RWPE2 (cell line): ENCODE measurements around the gene HLTF.

Experiments
- ATAC-seq: fragments of 200-7000 bp; cut with Tn5 transposase; 3 replicates; pipeline ENCODE4 v1.9.1; 2021; ENCODE audit warnings: low read depth
- DNase-seq: peaks from one replicate; pipeline ENCODE4 v3.0.0-alpha.2; 2020; ENCODE audit warnings: low spot score
- H3K27ac ChIP-seq: fragments of 450-650 bp; 2 replicates; pipeline ENCODE4 v1.5.1; 2017; ENCODE audit warnings: mild to moderate bottlenecking; ENCODE audit not compliant: poor library complexity, severe bottlenecking
- H3K27me3 ChIP-seq: fragments of 250-450 bp; sonication (Bioruptor Pico); 2 replicates; pipeline ENCODE4 v1.5.1; 2021; ENCODE audit warnings: mild to moderate bottlenecking, moderate library complexity; ENCODE audit not compliant: insufficient read depth, poor library complexity, severe bottlenecking
- H3K36me3 ChIP-seq: fragments of 250-450 bp; sonication (Bioruptor Pico); 2 replicates; pipeline ENCODE4 v1.5.1; 2020; ENCODE audit warnings: low read depth, mild to moderate bottlenecking, moderate library complexity
- H3K4me1 ChIP-seq: fragments of 250-450 bp; sonication (Bioruptor Pico); 2 replicates; pipeline ENCODE4 v1.5.1; 2021; ENCODE audit warnings: mild to moderate bottlenecking, moderate library complexity; ENCODE audit not compliant: insufficient read depth, poor library complexity, severe bottlenecking
- H3K4me3 ChIP-seq: fragments of 250-450 bp; sonication (Bioruptor Pico); 2 replicates; pipeline ENCODE4 v1.5.1; 2021; ENCODE audit warnings: mild to moderate bottlenecking, moderate library complexity; ENCODE audit not compliant: severe bottlenecking
- H3K9me3 ChIP-seq: fragments of 250-450 bp; sonication (Bioruptor Pico); 2 replicates; pipeline ENCODE4 v1.5.1; 2021; ENCODE audit warnings: mild to moderate bottlenecking, moderate library complexity; ENCODE audit not compliant: severe bottlenecking
- CTCF ChIP-seq: fragments of 450-650 bp; IDR thresholded peaks from one replicate; pipeline ENCODE4 v1.5.1; 2017; ENCODE audit warnings: mild to moderate bottlenecking, moderate library complexity; ENCODE audit not compliant: poor library complexity, severe bottlenecking

Gene HLTF

GRCh38 chr3:149089395-149089794 lies 3.1 kb upstream of the HLTF start:
- peaks cover 5% of the 10 kb centered on the region for H3K36me3 ChIP-seq
- H3K27me3 ChIP-seq = no peaks in the 10 kb centered on the region
- H3K4me3 ChIP-seq = no peak overlapping the region
- H3K4me1 ChIP-seq = no peaks in the 10 kb centered on the region
- no peak for TF ChIP-seq CTCF
- no peak overlapping the region for H3K27ac ChIP-seq
- ATAC-seq (no peak), DNase-seq (no peak)
- no peaks in the 10 kb centered on the region for H3K9me3 ChIP-seq

- H3K36me3 ChIP-seq = peaks cover 23% of the 10 kb centered on the region
- H3K9me3 ChIP-seq = no peaks in the 10 kb centered on the region
- H3K27me3 ChIP-seq = no peaks in the 10 kb centered on the region
- DNase-seq = no peak
- ATAC-seq = no peak
- H3K27ac ChIP-seq = no peak overlapping the region
- no peaks in the 10 kb centered on the region for H3K4me1 ChIP-seq
- H3K4me3 ChIP-seq = no peak overlapping the region
- no peak for TF ChIP-seq CTCF
Observed at GRCh38 chr3:149087208-149087607, 875 bp upstream of the HLTF start.

- no peak for DNase-seq
- Histone ChIP-seq H3K27me3 (no peaks in the 10 kb centered on the region), H3K27ac (peak overlapping the region; percentile 22), H3K4me1 (peaks cover 2% of the 10 kb centered on the region), H3K9me3 (no peaks in the 10 kb centered on the region), H3K36me3 (peaks cover 35% of the 10 kb centered on the region), H3K4me3 (peak overlapping the region; percentile 83)
- no peak for TF ChIP-seq CTCF
- ATAC-seq = peak; percentile 47
Observed at GRCh38 chr3:149085828-149086231, 503 bp downstream of the HLTF start.

- Histone ChIP-seq H3K27ac (no peak overlapping the region), H3K27me3 (no peaks in the 10 kb centered on the region), H3K4me1 (peaks cover 9% of the 10 kb centered on the region), H3K9me3 (no peaks in the 10 kb centered on the region), H3K36me3 (peaks cover 55% of the 10 kb centered on the region), H3K4me3 (no peak overlapping the region)
- no peak for ATAC-seq
- TF ChIP-seq CTCF = no peak
- no peak for DNase-seq
Observed at GRCh38 chr3:149081772-149082171, 4.6 kb downstream of the HLTF start.

GRCh38 chr3:149080699-149081091 lies 5.6 kb downstream of the HLTF start:
- H3K4me1 ChIP-seq = peaks cover 9% of the 10 kb centered on the region
- peaks cover 66% of the 10 kb centered on the region for H3K36me3 ChIP-seq
- H3K4me3 ChIP-seq = no peak overlapping the region
- no peaks in the 10 kb centered on the region for H3K27me3 ChIP-seq
- H3K9me3 ChIP-seq = no peaks in the 10 kb centered on the region
- no peak overlapping the region for H3K27ac ChIP-seq
- ATAC-seq (peak; percentile 92), DNase-seq (no peak)
- TF ChIP-seq CTCF = no peak
